ENCODE measurements around the gene EML1. TPM values are rescaled to one million over a fixed set of nuclear protein-coding genes. Genes with fewer than 3 reads are reported as not detected.

The EML1 gene
- total RNA-seq, 1 donor from 2014 or later, result 34.5 TPM

DNA sequence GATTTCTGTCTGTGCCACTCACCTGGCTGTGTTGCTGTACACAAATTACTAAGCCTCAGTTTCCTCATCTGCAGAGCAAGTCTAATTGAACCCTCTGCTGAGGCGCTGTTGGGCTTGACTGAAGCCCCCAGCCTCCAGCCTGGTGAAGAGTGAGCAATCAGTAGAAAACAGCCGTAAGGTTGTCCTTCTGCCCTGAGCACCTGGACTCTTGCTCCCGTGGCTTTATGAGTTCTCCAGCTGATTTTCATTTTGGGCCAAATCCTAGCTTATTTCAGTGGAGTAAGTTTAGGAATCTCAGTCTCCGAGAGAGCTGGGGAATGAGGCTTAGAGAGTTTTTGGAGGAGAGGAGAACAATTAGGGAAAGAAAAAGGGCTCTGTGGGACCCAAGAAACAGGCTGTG is 138.1 kb downstream of the EML1 start:
- no peak for ATAC-seq
- H3K36me3 ChIP-seq, result peaks cover 10% of the 10 kb centered on the region
- no peak overlapping the region for H3K27ac ChIP-seq
- no peak for DNase-seq
- intact Hi-C loops (cut with DNase I), result no loop called here
- no peaks in the 10 kb centered on the region for H3K27me3 ChIP-seq (ENCODE audit: low read depth)
- H3K9me3 ChIP-seq, result no peaks in the 10 kb centered on the region
- no peaks in the 10 kb centered on the region for H3K4me1 ChIP-seq
- no peak overlapping the region for H3K4me3 ChIP-seq
- TF ChIP-seq CTCF (IDR thresholded peaks at IDR 0.05), result no peak

DNA sequence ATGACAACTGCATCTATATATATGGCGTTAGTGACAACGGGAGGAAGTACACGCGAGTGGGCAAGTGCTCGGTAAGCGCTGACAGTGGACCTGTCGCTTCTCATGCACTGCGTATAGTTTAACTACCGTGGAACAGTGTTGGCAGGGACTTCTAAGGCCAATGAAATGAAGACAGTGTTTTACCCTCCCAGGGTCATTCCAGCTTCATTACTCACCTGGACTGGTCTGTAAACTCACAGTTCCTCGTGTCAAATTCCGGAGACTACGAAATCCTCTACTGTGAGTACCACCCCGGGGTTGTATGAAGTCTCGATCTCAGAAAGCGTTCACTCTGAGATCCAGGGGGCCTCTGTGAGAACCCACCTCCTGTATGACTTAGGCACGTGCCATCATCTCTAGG is 142.8 kb downstream of the EML1 start:
- no peak overlapping the region for H3K27ac ChIP-seq
- intact Hi-C loops (cut with DNase I), result no loop called here
- H3K4me1 ChIP-seq, result no peaks in the 10 kb centered on the region
- H3K36me3 ChIP-seq, result peaks cover 51% of the 10 kb centered on the region
- no peak for TF ChIP-seq CTCF (IDR thresholded peaks at IDR 0.05)
- no peaks in the 10 kb centered on the region for H3K27me3 ChIP-seq (ENCODE audit: low read depth)
- no peaks in the 10 kb centered on the region for H3K9me3 ChIP-seq
- H3K4me3 ChIP-seq, result no peak overlapping the region
- DNase-seq (no peak), ATAC-seq (no peak)

GRCh38 chr14:99936738-99937474 is 143.7 kb downstream of the EML1 start:
- no peak overlapping the region for H3K4me3 ChIP-seq
- intact Hi-C loops (cut with DNase I), result no loop called here
- H3K9me3 ChIP-seq, result no peaks in the 10 kb centered on the region
- ATAC-seq (peak in 1 of 2 donors; percentile 12), DNase-seq (no peak)
- no peak overlapping the region for H3K27ac ChIP-seq
- no peaks in the 10 kb centered on the region for H3K27me3 ChIP-seq (ENCODE audit: low read depth)
- H3K36me3 ChIP-seq, result peaks cover 58% of the 10 kb centered on the region
- no peaks in the 10 kb centered on the region for H3K4me1 ChIP-seq
- no peak for TF ChIP-seq CTCF (IDR thresholded peaks at IDR 0.05)

DNA sequence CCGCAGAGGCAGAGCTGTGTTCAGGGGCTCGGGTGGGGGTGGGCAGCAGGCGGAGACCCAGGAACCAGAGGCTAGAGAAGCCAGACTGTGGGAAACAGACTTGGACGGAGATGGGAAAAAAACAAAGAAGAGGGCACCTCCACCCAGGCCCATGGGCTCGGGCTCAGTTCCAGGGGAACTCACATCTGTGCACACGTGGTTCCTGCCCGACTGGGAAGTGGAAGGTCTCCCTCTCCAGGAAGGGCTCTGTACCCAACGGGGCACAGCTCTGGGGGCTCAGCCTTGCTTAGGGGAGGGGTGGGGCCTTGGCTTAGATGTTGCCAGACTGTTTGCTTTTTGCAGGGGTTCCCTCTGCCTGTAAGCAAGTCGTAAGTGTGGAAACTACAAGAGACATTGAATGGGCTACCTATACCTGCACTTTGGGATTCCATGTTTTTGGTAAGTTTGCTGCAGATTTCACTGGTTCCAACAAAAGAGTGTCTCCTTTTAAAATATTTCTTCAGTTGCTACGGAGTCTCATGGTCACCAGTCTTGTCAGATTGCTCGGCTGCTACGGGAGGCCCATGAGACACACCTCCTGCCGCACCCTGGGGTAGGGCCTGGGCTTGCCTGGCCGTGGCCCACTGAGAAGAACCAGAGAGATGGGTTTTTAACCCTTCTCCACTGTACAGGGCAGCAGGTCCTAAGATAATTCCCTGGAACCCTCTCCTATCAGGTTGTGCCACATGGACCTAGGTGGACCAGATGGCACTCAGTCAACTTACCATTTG is 144.4 kb downstream of the EML1 start:
- Histone ChIP-seq H3K36me3 (peaks cover 66% of the 10 kb centered on the region), H3K4me3 (no peak overlapping the region), H3K9me3 (no peaks in the 10 kb centered on the region), H3K27me3 (ENCODE audit: low read depth) (no peaks in the 10 kb centered on the region), H3K4me1 (no peaks in the 10 kb centered on the region), H3K27ac (no peak overlapping the region)
- ATAC-seq (no peak), DNase-seq (no peak)
- TF ChIP-seq CTCF (IDR thresholded peaks at IDR 0.05), result no peak
- intact Hi-C loops (cut with DNase I), result no loop called here

DNA sequence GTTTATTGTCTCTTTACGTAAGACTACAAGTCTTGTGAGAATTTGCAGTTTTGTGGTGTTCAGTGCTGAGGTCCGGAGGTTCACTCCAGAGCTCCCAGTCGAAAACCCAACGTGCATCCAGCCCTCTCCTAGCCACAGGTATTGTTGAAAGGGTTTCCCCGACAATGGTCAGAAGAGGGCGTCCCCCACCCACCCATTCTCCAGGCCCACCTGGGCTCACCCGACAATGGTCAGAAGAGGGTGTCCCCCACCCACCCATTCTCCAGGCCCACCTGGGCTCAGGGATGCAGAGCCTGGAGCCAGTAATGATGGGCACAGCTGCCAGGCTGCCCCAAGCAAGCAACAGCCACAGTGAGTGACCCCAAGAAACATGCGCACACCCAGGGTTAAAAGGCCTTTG is 145.2 kb downstream of the EML1 start:
- Histone ChIP-seq H3K9me3 (no peaks in the 10 kb centered on the region), H3K36me3 (peaks cover 68% of the 10 kb centered on the region), H3K4me3 (no peak overlapping the region), H3K27me3 (ENCODE audit: low read depth) (no peaks in the 10 kb centered on the region), H3K4me1 (no peaks in the 10 kb centered on the region), H3K27ac (no peak overlapping the region)
- no peak for DNase-seq
- ATAC-seq, result no peak
- intact Hi-C loops (cut with DNase I), result no loop called here
- no peak for TF ChIP-seq CTCF (IDR thresholded peaks at IDR 0.05)
